ENCODE data around the gene ZNF317.

DNA sequence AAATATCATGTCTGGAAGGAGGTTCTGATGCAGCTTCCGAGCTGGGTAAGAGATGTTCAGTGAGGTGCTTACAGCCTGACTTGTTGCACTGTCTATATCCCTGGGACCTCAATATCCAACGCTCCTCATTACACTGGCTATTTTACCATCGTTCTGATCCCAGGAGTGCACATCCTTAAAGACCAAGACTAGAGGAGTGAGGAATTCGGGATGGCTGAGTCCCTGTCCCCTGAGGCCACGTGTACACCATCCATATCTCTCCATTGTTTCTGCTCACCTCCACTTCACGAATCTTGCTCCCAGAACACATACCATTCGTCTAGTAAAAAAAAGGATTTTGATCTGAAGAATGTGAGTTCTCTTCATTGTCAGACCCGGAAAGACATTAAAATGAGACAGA lies 32.8 kb upstream of the ZNF317 start, which contains the start of gene OR7G2:
- TF ChIP-seq, protein P1, sequence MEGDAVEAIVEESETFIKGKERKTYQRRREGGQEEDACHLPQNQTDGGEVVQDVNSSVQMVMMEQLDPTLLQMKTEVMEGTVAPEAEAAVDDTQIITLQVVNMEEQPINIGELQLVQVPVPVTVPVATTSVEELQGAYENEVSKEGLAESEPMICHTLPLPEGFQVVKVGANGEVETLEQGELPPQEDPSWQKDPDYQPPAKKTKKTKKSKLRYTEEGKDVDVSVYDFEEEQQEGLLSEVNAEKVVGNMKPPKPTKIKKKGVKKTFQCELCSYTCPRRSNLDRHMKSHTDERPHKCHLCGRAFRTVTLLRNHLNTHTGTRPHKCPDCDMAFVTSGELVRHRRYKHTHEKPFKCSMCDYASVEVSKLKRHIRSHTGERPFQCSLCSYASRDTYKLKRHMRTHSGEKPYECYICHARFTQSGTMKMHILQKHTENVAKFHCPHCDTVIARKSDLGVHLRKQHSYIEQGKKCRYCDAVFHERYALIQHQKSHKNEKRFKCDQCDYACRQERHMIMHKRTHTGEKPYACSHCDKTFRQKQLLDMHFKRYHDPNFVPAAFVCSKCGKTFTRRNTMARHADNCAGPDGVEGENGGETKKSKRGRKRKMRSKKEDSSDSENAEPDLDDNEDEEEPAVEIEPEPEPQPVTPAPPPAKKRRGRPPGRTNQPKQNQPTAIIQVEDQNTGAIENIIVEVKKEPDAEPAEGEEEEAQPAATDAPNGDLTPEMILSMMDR (IDR thresholded peaks at IDR 0.05) = no peak
- no peak for TF ChIP-seq POLR2A (IDR thresholded peaks at IDR 0.05)
